Subcutaneous adipose tissue (tissue), 4 donors: Measurements from ENCODE around the gene ECEL1. TPM values are rescaled to one million over a fixed set of nuclear protein-coding genes. Genes with fewer than 3 reads are reported as not detected.

Experiments used
- CTCF ChIP-seq: fragments of 450-650 bp; IDR thresholded peaks from one replicate; pipeline ENCODE4 v1.5.1; 2016; ENCODE audit warnings: low read depth, mild to moderate bottlenecking, control low read depth, antibody characterized with exemption, moderate library complexity
- total RNA-seq, 4 donors: library from RNA; depleted of rRNA; stranded (reverse); fragments of >200 nt; gene quantifications; one replicate each; pipeline ENCODE4 v1.1.0, GENCODE V29; 2016

ECEL1 gene
- total RNA-seq, 4 donors from 2014 or later: not detected

GRCh38 chr2:232458661-232459418, 28.8 kb downstream of the ECEL1 start:
- no peak for TF ChIP-seq CTCF

GRCh38 chr2:232458051-232458660, 29.5 kb downstream of the ECEL1 start:
- no peak for TF ChIP-seq CTCF

GRCh38 chr2:232457121-232458011, 30.3 kb downstream of the ECEL1 start:
- TF ChIP-seq CTCF: no peak

GRCh38 chr2:232456296-232457120, 31.1 kb downstream of the ECEL1 start:
- no peak for TF ChIP-seq CTCF

- TF ChIP-seq CTCF: no peak
These were observed 32.0 kb downstream of the ECEL1 start, which contains the start of gene ALPI for GRCh38 chr2:232455426-232456255. Gene ALPI (plus strand): TSS chr2:232456153. CDS start chr2:232456200, 47 bp downstream.

GRCh38 chr2:232454630-232455029, 33.0 kb downstream of the ECEL1 start:
- no peak for TF ChIP-seq CTCF
